K562 (cell line): ENCODE measurements around the gene KATNAL1. TPM values are rescaled to one million over a fixed set of nuclear protein-coding genes. Genes with fewer than 3 reads are reported as not detected.

Experiments
- GATAD2A ChIP-seq: fragments of 450-650 bp; IDR thresholded peaks from 2 replicates; pipeline ENCODE4 v1.6.1; 2017
- SMC3 ChIP-seq: conservative IDR thresholded peaks from 2 replicates; pipeline ENCODE4 v1.6.1; 2011; ENCODE audit warnings: low read depth, low read length, improper control_type of control experiment; ENCODE audit not compliant: insufficient read depth
- SPI1 ChIP-seq: IDR thresholded peaks from 2 replicates; pipeline ENCODE4 v1.6.1; 2011; ENCODE audit warnings: low read depth, low read length, control low read depth, borderline replicate concordance
- polyA plus RNA-seq, 8 experiments: library from polyadenylated mRNA; depleted of rRNA in 4 of 8; stranded (reverse) in 5 of 8; unstranded in 3 of 8; fragments of >200 nt; fragmentation: Nextera tagmentation in 2 of 8; fragmentation: Illumina TruSeq in 1 of 8; extraction: Ambion mirVana in 2 of 8; extraction: Trizol in 1 of 8; gene quantifications; 2 replicates each; pipeline versions ENCODE4 v1.2.1 to v1.2.3, GENCODE V29; 2011 to 2014; ENCODE audit warnings: inconsistent platforms in 1 of 8, missing spikeins in 1 of 8
- total RNA-seq, 7 experiments: library from RNA; depleted of rRNA in 6 of 7; stranded (reverse); fragments of >200 nt in 6 of 7; fragmentation: Illumina TruSeq in 2 of 7; extraction: Trizol in 2 of 7; gene quantifications; 2 replicates each; pipeline versions ENCODE4 v1.2.1 to v1.2.3, GENCODE V29; 2011 to 2021; ENCODE audit warnings: low replicate concordance in 1 of 7
- TF ChIP-seq, protein P1 (sequence below): IDR thresholded peaks from 3 replicates; pipeline ENCODE4 v1.6.1; 2011; ENCODE audit warnings: borderline replicate concordance, mild to moderate bottlenecking, moderate library complexity; ENCODE audit not compliant: insufficient read length; ENCODE audit errors: extremely low read depth
- TF ChIP-seq, protein P2 (sequence below): fragments of 450-650 bp; IDR thresholded peaks from 2 replicates; pipeline ENCODE4 v1.6.1; 2016; ENCODE audit warnings: mild to moderate bottlenecking

Gene KATNAL1
- total and polyA plus RNA-seq, 9 of the 15 experiments (the other 6 are each of a cell fraction or from before 2014, with no cell fraction given) = 2.5 to 8.2 (median 5.5) TPM

- TF ChIP-seq, protein P1, sequence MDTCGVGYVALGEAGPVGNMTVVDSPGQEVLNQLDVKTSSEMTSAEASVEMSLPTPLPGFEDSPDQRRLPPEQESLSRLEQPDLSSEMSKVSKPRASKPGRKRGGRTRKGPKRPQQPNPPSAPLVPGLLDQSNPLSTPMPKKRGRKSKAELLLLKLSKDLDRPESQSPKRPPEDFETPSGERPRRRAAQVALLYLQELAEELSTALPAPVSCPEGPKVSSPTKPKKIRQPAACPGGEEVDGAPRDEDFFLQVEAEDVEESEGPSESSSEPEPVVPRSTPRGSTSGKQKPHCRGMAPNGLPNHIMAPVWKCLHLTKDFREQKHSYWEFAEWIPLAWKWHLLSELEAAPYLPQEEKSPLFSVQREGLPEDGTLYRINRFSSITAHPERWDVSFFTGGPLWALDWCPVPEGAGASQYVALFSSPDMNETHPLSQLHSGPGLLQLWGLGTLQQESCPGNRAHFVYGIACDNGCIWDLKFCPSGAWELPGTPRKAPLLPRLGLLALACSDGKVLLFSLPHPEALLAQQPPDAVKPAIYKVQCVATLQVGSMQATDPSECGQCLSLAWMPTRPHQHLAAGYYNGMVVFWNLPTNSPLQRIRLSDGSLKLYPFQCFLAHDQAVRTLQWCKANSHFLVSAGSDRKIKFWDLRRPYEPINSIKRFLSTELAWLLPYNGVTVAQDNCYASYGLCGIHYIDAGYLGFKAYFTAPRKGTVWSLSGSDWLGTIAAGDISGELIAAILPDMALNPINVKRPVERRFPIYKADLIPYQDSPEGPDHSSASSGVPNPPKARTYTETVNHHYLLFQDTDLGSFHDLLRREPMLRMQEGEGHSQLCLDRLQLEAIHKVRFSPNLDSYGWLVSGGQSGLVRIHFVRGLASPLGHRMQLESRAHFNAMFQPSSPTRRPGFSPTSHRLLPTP = no peak
- no peak for TF ChIP-seq GATAD2A
- no peak for TF ChIP-seq SMC3
- TF ChIP-seq, protein P2, sequence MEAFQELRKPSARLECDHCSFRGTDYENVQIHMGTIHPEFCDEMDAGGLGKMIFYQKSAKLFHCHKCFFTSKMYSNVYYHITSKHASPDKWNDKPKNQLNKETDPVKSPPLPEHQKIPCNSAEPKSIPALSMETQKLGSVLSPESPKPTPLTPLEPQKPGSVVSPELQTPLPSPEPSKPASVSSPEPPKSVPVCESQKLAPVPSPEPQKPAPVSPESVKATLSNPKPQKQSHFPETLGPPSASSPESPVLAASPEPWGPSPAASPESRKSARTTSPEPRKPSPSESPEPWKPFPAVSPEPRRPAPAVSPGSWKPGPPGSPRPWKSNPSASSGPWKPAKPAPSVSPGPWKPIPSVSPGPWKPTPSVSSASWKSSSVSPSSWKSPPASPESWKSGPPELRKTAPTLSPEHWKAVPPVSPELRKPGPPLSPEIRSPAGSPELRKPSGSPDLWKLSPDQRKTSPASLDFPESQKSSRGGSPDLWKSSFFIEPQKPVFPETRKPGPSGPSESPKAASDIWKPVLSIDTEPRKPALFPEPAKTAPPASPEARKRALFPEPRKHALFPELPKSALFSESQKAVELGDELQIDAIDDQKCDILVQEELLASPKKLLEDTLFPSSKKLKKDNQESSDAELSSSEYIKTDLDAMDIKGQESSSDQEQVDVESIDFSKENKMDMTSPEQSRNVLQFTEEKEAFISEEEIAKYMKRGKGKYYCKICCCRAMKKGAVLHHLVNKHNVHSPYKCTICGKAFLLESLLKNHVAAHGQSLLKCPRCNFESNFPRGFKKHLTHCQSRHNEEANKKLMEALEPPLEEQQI = no peak
- TF ChIP-seq SPI1 = no peak
Measured at GRCh38 chr13:30257468-30258099, 49.8 kb downstream of the KATNAL1 start (continued).
